NCI-H187 (cell line): ENCODE measurements around the gene TPRN.

Source experiments
- DNase-seq, 2 experiments: peaks; one replicate each; lab custom pipeline; 2025; lab: John Stamatoyannopoulos, UW

TPRN gene

DNA sequence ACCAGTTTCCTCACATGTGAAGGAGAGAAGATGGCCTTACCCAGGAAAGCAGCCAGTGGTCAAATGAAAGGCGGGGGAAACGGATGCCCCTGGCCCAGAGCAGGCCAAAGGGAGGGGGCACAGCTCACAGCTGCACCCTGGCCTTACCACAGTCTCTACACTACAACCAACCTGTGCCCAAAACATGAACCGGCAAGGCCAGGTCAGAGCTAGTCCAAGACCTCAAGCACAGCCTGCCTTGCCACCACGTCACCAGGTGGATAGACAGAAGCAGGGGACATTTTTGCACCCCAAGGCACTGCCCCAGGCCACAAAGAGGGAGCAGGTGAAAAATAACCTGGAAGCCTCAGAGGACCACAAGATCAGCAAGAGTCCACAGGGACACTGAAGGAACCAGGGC is 57.1 kb downstream of the TPRN start:
- no peak for DNase-seq

DNA sequence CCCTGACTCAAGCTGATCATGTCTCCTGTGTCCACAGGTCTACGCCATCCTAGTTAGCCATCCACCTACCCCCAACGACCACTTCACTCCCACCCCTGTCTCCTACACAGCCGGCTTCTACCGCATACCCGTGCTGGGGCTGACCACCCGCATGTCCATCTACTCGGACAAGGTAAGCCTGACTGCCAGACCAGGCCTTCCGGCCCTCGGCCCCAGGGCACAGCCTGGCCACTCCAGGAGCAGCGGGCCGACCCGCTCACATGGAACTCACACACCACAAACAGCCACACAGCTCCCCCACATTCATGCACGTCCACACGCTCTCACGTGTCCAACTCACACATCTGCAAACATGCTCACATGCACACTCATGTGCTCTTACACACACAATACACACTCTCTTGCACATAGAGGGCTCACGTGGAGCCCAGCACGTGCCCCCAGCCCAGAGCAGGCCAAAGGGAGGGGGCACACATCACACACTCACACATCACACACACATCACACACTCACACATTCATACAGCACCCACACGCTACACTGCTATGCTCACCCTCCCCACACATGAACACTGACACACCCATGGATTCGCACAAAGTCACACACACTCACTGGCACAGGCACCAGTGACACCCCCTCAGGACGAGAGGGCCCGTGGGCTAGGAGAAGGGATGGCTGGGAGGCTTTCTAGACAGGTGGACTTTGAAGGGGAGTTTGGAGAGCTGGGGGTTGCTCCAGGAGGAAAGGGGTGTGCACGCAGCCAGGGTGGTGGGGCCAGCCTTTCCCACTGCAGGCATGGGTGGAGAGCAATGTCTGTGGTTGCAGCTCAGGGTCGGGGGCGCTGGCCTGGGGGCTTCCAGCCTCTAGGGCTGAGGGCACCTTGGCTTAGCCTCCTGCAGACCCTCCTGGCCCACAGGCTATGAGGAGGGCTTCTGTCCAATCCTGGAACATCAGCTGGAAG is 58.3 kb downstream of the TPRN start:
- no peak for DNase-seq
